SK-N-SH treated with all-trans-retinoic acid at 6 μM for 48 hours (cell line): ENCODE measurements around the gene ABCB11.

Source experiments
- ATAC-seq: fragments of 200-7000 bp; cut with Tn5 transposase; 3 replicates; pipeline ENCODE4 v1.9.1; 2020; ENCODE audit warnings: mild to moderate bottlenecking, moderate library complexity
- ARNTL ChIP-seq: fragments of 450-650 bp; formaldehyde crosslinking; IDR thresholded peaks from 2 replicates; pipeline ENCODE4 v1.5.0; 2020; ENCODE audit warnings: low read depth, mild to moderate bottlenecking, moderate library complexity, borderline replicate concordance
- BACH2 ChIP-seq: fragments of 250-450 bp; sonication (Bioruptor Pico); IDR thresholded peaks from 2 replicates; pipeline ENCODE4 v1.9.0; 2021; ENCODE audit warnings: mild to moderate bottlenecking, borderline replicate concordance
- CREB5 ChIP-seq: fragments of 250-450 bp; sonication (Bioruptor Pico); IDR thresholded peaks from 2 replicates; pipeline ENCODE4 v1.5.1; 2020; ENCODE audit warnings: low read depth, mild to moderate bottlenecking, moderate library complexity
- CSDC2 ChIP-seq: fragments of 250-450 bp; sonication (Bioruptor Pico); IDR thresholded peaks from 2 replicates; pipeline ENCODE4 v1.5.0; 2020; ENCODE audit warnings: mild to moderate bottlenecking, moderate library complexity
- CSRNP3 ChIP-seq: fragments of 250-450 bp; sonication (Bioruptor Pico); IDR thresholded peaks from 2 replicates; pipeline ENCODE4 v1.5.1; 2021; ENCODE audit warnings: mild to moderate bottlenecking, moderate library complexity
- ESRRG ChIP-seq: fragments of 250-450 bp; sonication (Bioruptor Pico); IDR thresholded peaks from 2 replicates; pipeline ENCODE4 v1.6.1; 2021; ENCODE audit warnings: mild to moderate bottlenecking
- GLIS3 ChIP-seq: fragments of 250-450 bp; sonication (Bioruptor Pico); IDR thresholded peaks from 2 replicates; pipeline ENCODE4 v1.5.0; 2020; ENCODE audit warnings: mild to moderate bottlenecking, moderate library complexity
- ISL1 ChIP-seq: fragments of 250-450 bp; sonication (Bioruptor Pico); IDR thresholded peaks from 2 replicates; pipeline ENCODE4 v2.1.2; 2022; ENCODE audit warnings: mild to moderate bottlenecking, moderate library complexity
- OSR1 ChIP-seq: fragments of 250-450 bp; sonication (Bioruptor Pico); IDR thresholded peaks from 2 replicates; pipeline ENCODE4 v1.8.0; 2022; ENCODE audit warnings: moderate library complexity, mild to moderate bottlenecking, inconsistent platforms
- PATZ1 ChIP-seq: fragments of 250-450 bp; sonication (Bioruptor Pico); IDR thresholded peaks from 2 replicates; pipeline ENCODE4 v1.8.0; 2020; ENCODE audit warnings: mild to moderate bottlenecking, moderate library complexity, borderline replicate concordance
- POU6F1 ChIP-seq: fragments of 250-450 bp; sonication (Bioruptor Pico); IDR thresholded peaks from 2 replicates; pipeline ENCODE4 v1.8.0; 2021; ENCODE audit warnings: low read depth, mild to moderate bottlenecking, moderate library complexity, borderline replicate concordance
- PPARA ChIP-seq: fragments of 250-450 bp; sonication (Bioruptor Pico); IDR thresholded peaks from 2 replicates; pipeline ENCODE4 v1.5.0; 2020; ENCODE audit warnings: mild to moderate bottlenecking, borderline replicate concordance
- RARB ChIP-seq: fragments of 250-450 bp; sonication (Bioruptor Pico); IDR thresholded peaks from 2 replicates; pipeline ENCODE4 v1.8.0; 2021; ENCODE audit warnings: mild to moderate bottlenecking, moderate library complexity
- SNAI2 ChIP-seq: fragments of 250-450 bp; sonication (Bioruptor Pico); IDR thresholded peaks from 2 replicates; pipeline ENCODE4 v1.5.0; 2020; ENCODE audit warnings: mild to moderate bottlenecking, moderate library complexity
- TCF4 ChIP-seq: fragments of 250-450 bp; sonication (Bioruptor Pico); IDR thresholded peaks from 2 replicates; pipeline ENCODE4 v1.8.0; 2021; ENCODE audit warnings: mild to moderate bottlenecking, moderate library complexity, borderline replicate concordance
- TOX ChIP-seq: fragments of 250-450 bp; sonication (Bioruptor Pico); IDR thresholded peaks from 2 replicates; pipeline ENCODE4 v1.8.0; 2021; ENCODE audit warnings: mild to moderate bottlenecking, moderate library complexity, borderline replicate concordance
- TSHZ2 ChIP-seq: fragments of 250-450 bp; sonication (Bioruptor Pico); IDR thresholded peaks from 2 replicates; pipeline ENCODE4 v1.5.0; 2020; ENCODE audit warnings: mild to moderate bottlenecking, moderate library complexity
- ZC3H10 ChIP-seq: fragments of 250-450 bp; sonication (Bioruptor Pico); IDR thresholded peaks from 2 replicates; pipeline ENCODE4 v1.5.1; 2021; ENCODE audit warnings: mild to moderate bottlenecking, moderate library complexity
- ZFP3 ChIP-seq: fragments of 250-450 bp; sonication (Bioruptor Pico); IDR thresholded peaks from 2 replicates; pipeline ENCODE4 v1.5.0; 2020; ENCODE audit warnings: mild to moderate bottlenecking, moderate library complexity
- ZFP30 ChIP-seq: fragments of 450-650 bp; formaldehyde crosslinking; IDR thresholded peaks from 2 replicates; pipeline ENCODE4 v1.5.0; 2022; ENCODE audit warnings: mild to moderate bottlenecking, moderate library complexity
- ZNF565 ChIP-seq: fragments of 450-650 bp; formaldehyde crosslinking; conservative IDR thresholded peaks from 2 replicates; pipeline ENCODE4 v1.5.0; 2020; ENCODE audit warnings: low read depth, mild to moderate bottlenecking, moderate library complexity
- ZNF70 ChIP-seq: fragments of 450-650 bp; formaldehyde crosslinking; IDR thresholded peaks from 2 replicates; pipeline ENCODE4 v1.5.0; 2020; ENCODE audit warnings: mild to moderate bottlenecking, moderate library complexity
- ZNF8 ChIP-seq: fragments of 450-650 bp; formaldehyde crosslinking; IDR thresholded peaks from 2 replicates; pipeline ENCODE4 v1.5.0; 2020; ENCODE audit warnings: mild to moderate bottlenecking, moderate library complexity

ABCB11 gene

GRCh38 chr2:169042856-169043255 is 11.7 kb upstream of the ABCB11 start:
- TF ChIP-seq ZNF565 (no peak), CSRNP3 (CRISPR knock-in tag) (no peak), ZNF70 (no peak)
- no peak for ATAC-seq

- TF ChIP-seq ZFP3 (CRISPR knock-in tag): no peak
- TF ChIP-seq ZNF70: no peak
- no peak for TF ChIP-seq ESRRG (CRISPR knock-in tag)
- no peak for TF ChIP-seq PATZ1 (CRISPR knock-in tag)
- TF ChIP-seq SNAI2 (CRISPR knock-in tag): no peak
- no peak for TF ChIP-seq ZC3H10 (CRISPR knock-in tag)
- TF ChIP-seq ZFP30: no peak
- TF ChIP-seq ZNF8 (CRISPR knock-in tag): no peak
- no peak for TF ChIP-seq PPARA (CRISPR knock-in tag)
- no peak for TF ChIP-seq BACH2
- no peak for TF ChIP-seq POU6F1 (CRISPR knock-in tag)
- no peak for TF ChIP-seq TCF4 (CRISPR knock-in tag)
- no peak for TF ChIP-seq ZNF565
- TF ChIP-seq RARB (CRISPR knock-in tag): no peak
- ATAC-seq: no peak
These were observed 10.5 kb upstream of the ABCB11 start for GRCh38 chr2:169041594-169041993.

- ATAC-seq: no peak
- no peak for TF ChIP-seq SNAI2 (CRISPR knock-in tag)
- no peak for TF ChIP-seq TSHZ2 (CRISPR knock-in tag)
- TF ChIP-seq ARNTL (CRISPR knock-in tag): no peak
- TF ChIP-seq ZNF565: no peak
- no peak for TF ChIP-seq ZC3H10 (CRISPR knock-in tag)
- no peak for TF ChIP-seq TOX (CRISPR knock-in tag)
- no peak for TF ChIP-seq CREB5 (CRISPR knock-in tag)
- TF ChIP-seq CSRNP3 (CRISPR knock-in tag): no peak
- no peak for TF ChIP-seq OSR1
- no peak for TF ChIP-seq ZFP30
- no peak for TF ChIP-seq ZNF70
- no peak for TF ChIP-seq BACH2
- TF ChIP-seq ZFP3 (CRISPR knock-in tag): no peak
- no peak for TF ChIP-seq RARB (CRISPR knock-in tag)
- no peak for TF ChIP-seq PATZ1 (CRISPR knock-in tag)
- TF ChIP-seq PPARA (CRISPR knock-in tag): no peak
- TF ChIP-seq GLIS3 (CRISPR knock-in tag): no peak
- TF ChIP-seq CSDC2: no peak
- no peak for TF ChIP-seq POU6F1 (CRISPR knock-in tag)
- TF ChIP-seq ISL1 (CRISPR knock-in tag): no peak
These were observed 8.6 kb upstream of the ABCB11 start for GRCh38 chr2:169039702-169040101.
